BJ (cell line): Measurements from ENCODE around the gene CRMP1. TPM values are rescaled to one million over a fixed set of nuclear protein-coding genes. Genes with fewer than 3 reads are reported as not detected.

ENCODE experiments used
- CTCF ChIA-PET: fragments of 350-600 bp; formaldehyde crosslinking; extraction: SDS; loops from one replicate; lab custom pipeline; 2021; ENCODE audit warnings: antibody characterized with exemption, inconsistent platforms; lab: Yijun Ruan, JAX
- POLR2A ChIA-PET: fragments of 300-600 bp; sonication (Branson Sonifier 250); formaldehyde crosslinking; extraction: SDS; loops from one replicate; lab custom pipeline; 2021; ENCODE audit warnings: antibody characterized with exemption; lab: Charles Lee
- DNase-seq: peaks from one replicate; pipeline ENCODE4 v3.0.0-alpha.2; 2011; ENCODE audit warnings: low read depth
- H3K27me3 ChIP-seq: 2 replicates; pipeline ENCODE4 v1.6.0; 2011; ENCODE audit warnings: low read length; ENCODE audit not compliant: control insufficient read depth, insufficient read depth
- H3K36me3 ChIP-seq: 2 replicates; pipeline ENCODE4 v1.5.1; 2011; ENCODE audit warnings: low read length; ENCODE audit not compliant: control insufficient read depth, insufficient read depth
- H3K4me3 ChIP-seq: 2 replicates; pipeline ENCODE4 v1.5.1; 2011; ENCODE audit warnings: low read depth, mild to moderate bottlenecking, control low read depth, low read length
- polyA plus RNA-seq: library from polyadenylated mRNA; depleted of rRNA; stranded (reverse); fragments of >200 nt; gene quantifications from 2 replicates; pipeline ENCODE4 v1.2.3, GENCODE V29; 2011
- TF ChIP-seq, protein P1 (sequence below): IDR thresholded peaks from 2 replicates; pipeline ENCODE4 v1.5.1; 2011; ENCODE audit warnings: low read depth, mild to moderate bottlenecking, control low read depth, inconsistent platforms, low read length, moderate library complexity; ENCODE audit not compliant: insufficient read depth

CRMP1 gene
- polyA plus RNA-seq, 1 experiment, result 0.09 TPM

DNA sequence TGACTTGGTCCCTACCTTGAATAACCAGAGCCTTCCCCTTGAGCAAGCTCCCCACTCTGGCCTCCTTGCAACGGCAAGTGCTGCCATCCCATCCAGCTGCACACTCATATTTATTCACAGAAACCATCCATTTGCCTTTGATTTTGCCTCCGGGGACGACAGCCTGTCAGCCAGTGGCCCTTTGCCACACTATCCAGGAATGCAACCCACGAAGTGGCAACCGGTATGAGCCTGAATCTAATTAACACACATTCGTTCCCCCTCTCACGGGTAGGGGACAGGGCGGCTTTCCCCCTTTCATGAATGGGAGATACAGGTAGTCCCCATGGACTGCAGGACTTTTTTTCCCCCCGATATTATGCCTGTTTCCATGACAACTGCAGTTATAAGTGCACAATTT lies 15.5 kb downstream of the CRMP1 start:
- no peak for DNase-seq
- Histone ChIP-seq H3K4me3 (no peak overlapping the region), H3K36me3 (no peaks in the 10 kb centered on the region), H3K27me3 (no peaks in the 10 kb centered on the region; the same call in 1 of the 2 replicates)
- CTCF ChIA-PET, result no interaction called here
- POLR2A ChIA-PET, result no interaction called here
- TF ChIP-seq, protein P1, sequence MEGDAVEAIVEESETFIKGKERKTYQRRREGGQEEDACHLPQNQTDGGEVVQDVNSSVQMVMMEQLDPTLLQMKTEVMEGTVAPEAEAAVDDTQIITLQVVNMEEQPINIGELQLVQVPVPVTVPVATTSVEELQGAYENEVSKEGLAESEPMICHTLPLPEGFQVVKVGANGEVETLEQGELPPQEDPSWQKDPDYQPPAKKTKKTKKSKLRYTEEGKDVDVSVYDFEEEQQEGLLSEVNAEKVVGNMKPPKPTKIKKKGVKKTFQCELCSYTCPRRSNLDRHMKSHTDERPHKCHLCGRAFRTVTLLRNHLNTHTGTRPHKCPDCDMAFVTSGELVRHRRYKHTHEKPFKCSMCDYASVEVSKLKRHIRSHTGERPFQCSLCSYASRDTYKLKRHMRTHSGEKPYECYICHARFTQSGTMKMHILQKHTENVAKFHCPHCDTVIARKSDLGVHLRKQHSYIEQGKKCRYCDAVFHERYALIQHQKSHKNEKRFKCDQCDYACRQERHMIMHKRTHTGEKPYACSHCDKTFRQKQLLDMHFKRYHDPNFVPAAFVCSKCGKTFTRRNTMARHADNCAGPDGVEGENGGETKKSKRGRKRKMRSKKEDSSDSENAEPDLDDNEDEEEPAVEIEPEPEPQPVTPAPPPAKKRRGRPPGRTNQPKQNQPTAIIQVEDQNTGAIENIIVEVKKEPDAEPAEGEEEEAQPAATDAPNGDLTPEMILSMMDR, result no peak

DNA sequence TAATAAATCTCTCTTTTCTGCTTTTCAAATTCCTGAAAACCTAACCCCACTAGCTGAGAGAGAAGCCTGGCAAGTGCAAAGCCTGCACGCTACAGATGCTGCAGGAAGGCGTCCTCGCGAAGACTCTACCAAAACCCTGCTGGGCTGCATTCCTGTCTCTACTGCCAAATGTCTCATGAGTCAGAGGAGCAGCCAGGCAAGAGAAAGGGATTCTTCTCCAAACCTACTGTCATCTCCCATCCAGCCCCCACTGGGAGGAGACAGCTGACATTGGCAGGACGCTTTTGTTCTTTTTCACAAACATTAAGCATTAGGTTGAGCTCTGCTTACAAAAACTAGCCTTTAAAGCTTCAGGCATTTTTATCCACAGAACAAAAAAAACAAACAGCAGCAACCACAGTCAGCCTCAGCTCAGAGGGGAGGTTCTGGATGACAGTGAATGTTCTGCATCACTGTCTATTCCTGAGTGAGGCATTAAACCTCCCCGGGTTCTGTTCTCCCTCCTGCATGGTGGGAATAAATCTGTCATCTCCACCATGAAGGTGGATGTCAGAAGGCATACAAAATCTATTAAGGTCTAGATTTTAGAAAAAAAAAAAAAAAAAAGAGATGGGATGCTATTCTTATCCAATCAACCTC lies 18.0 kb downstream of the CRMP1 start:
- DNase-seq, result no peak
- H3K36me3 ChIP-seq, result no peaks in the 10 kb centered on the region
- TF ChIP-seq, protein P1, result no peak
- ChIA-PET POLR2A (no interaction called here), CTCF (no interaction called here)
- H3K4me3 ChIP-seq, result no peak overlapping the region
- no peaks in the 10 kb centered on the region; the same call in 1 of the 2 replicates for H3K27me3 ChIP-seq

GRCh38 chr4:5870701-5871100 lies 22.2 kb downstream of the CRMP1 start:
- CTCF ChIA-PET, result no interaction called here
- H3K36me3 ChIP-seq, result no peaks in the 10 kb centered on the region

GRCh38 chr4:5869966-5870619 lies 22.8 kb downstream of the CRMP1 start:
- no peak overlapping the region for H3K4me3 ChIP-seq
- H3K27me3 ChIP-seq, result peaks cover 4% of the 10 kb centered on the region; the same call in 1 of the 2 replicates
- POLR2A ChIA-PET, result no interaction called here
- no peak for DNase-seq
- TF ChIP-seq, protein P1, result no peak
- no peaks in the 10 kb centered on the region for H3K36me3 ChIP-seq
- CTCF ChIA-PET, result no interaction called here

More at GRCh38 chr4:5870701-5871100, 22.2 kb downstream of the CRMP1 start:
- POLR2A ChIA-PET, result no interaction called here
- Histone ChIP-seq H3K27me3 (peaks cover 4% of the 10 kb centered on the region; the same call in 1 of the 2 replicates), H3K4me3 (no peak overlapping the region)
- TF ChIP-seq, protein P1, result no peak
- no peak for DNase-seq

DNA sequence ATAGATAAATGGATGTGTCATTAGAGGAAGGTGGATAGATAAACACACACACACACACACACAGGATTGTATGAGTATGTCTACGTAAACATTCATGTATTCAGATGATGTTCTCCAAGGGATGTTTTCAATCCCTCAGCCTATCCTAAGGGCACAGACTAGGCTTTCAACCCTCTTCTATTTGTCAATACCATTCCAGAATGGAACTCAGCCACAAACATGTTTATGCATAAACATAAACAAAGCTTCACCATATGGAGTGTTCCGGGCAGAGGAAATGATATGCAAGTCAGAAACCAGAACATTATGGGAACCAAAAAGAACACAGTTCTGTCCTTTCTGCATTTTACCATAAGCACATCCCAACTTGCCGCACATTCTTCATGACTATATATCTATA lies 25.0 kb downstream of the CRMP1 start:
- DNase-seq, result no peak
- TF ChIP-seq, protein P1, result no peak
- ChIA-PET POLR2A (no interaction called here), CTCF (no interaction called here)
- no peaks in the 10 kb centered on the region for H3K36me3 ChIP-seq
- no peak overlapping the region for H3K4me3 ChIP-seq
- peaks cover 4% of the 10 kb centered on the region; the same call in 1 of the 2 replicates for H3K27me3 ChIP-seq
